HEK293 (cell line): ENCODE results near the gene MERTK.
A peak's percentile ranks its signal among the peaks of the same experiment; 100 is the strongest.
"Not testable (repeated sequence)": the region's sequence is repeated elsewhere in the genome, so short reads cannot be mapped to it uniquely, and the experiment has no call there.

Experiments
- CTCF ChIA-PET: fragments of 350-600 bp; formaldehyde crosslinking; extraction: SDS; loops from one replicate; lab custom pipeline; 2021; ENCODE audit warnings: antibody characterized with exemption; lab: Yijun Ruan, JAX
- POLR2A ChIA-PET: fragments of 300-600 bp; formaldehyde crosslinking; extraction: SDS; loops from one replicate; lab custom pipeline; 2020; ENCODE audit warnings: antibody characterized with exemption, inconsistent platforms; lab: Yijun Ruan, JAX
- H3K27ac ChIP-seq: fragments of 200-500 bp; sonication (Bioruptor generic); 2 replicates; pipeline ENCODE4 v1.5.1; 2014; ENCODE audit warnings: low read depth, low read length, control low read depth, inconsistent platforms; ENCODE audit errors: extremely low read depth
- H3K36me3 ChIP-seq, 2 experiments: fragments of 200-500 bp in 1 of 2; sonication (Bioruptor generic) in 1 of 2; 1 replicate in 1 of 2; 2 replicates in 1 of 2; pipeline ENCODE4 v1.5.1; 2014 to 2017; ENCODE audit warnings: inconsistent platforms in 2 of 2, low read length in 2 of 2; ENCODE audit not compliant: control insufficient read depth in 2 of 2, insufficient read depth in 1 of 2
- H3K4me1 ChIP-seq: fragments of 200-500 bp; sonication (Bioruptor generic); 2 replicates; pipeline ENCODE4 v1.5.1; 2014; ENCODE audit warnings: mild to moderate bottlenecking, low read length, inconsistent platforms; ENCODE audit not compliant: control insufficient read depth, insufficient read depth
- H3K4me3 ChIP-seq: 2 replicates; pipeline ENCODE4 v1.5.1; 2011; ENCODE audit warnings: low read depth, mild to moderate bottlenecking, control low read depth, low read length, moderate library complexity
- H3K9me3 ChIP-seq: fragments of 200-500 bp; sonication (Bioruptor generic); 2 replicates; pipeline ENCODE4 v1.5.1; 2014; ENCODE audit warnings: low read depth, low read length, inconsistent platforms; ENCODE audit not compliant: control insufficient read depth, insufficient read depth
- FEZF1 ChIP-seq: fragments of 450-650 bp; formaldehyde crosslinking; IDR thresholded peaks from 2 replicates; pipeline ENCODE4 v1.5.1; 2016; ENCODE audit warnings: missing biosample characterization, missing genetic modification characterization
- KLF16 ChIP-seq: fragments of 450-650 bp; formaldehyde crosslinking; IDR thresholded peaks from 2 replicates; pipeline ENCODE4 v1.5.1; 2017; ENCODE audit warnings: missing biosample characterization, missing genetic modification characterization
- KLF9 ChIP-seq: fragments of 450-650 bp; formaldehyde crosslinking; IDR thresholded peaks from 2 replicates; pipeline ENCODE4 v1.5.1; 2016; ENCODE audit warnings: missing biosample characterization, missing genetic modification characterization, low read depth
- SP2 ChIP-seq: fragments of 450-650 bp; formaldehyde crosslinking; IDR thresholded peaks from 2 replicates; pipeline ENCODE4 v1.5.1; 2016; ENCODE audit warnings: missing biosample characterization, missing genetic modification characterization
- SP7 ChIP-seq: fragments of 450-650 bp; formaldehyde crosslinking; IDR thresholded peaks from 2 replicates; pipeline ENCODE4 v1.5.1; 2016; ENCODE audit warnings: missing biosample characterization, missing genetic modification characterization
- YY2 ChIP-seq: fragments of 450-650 bp; formaldehyde crosslinking; IDR thresholded peaks from 2 replicates; pipeline ENCODE4 v1.5.1; 2016; ENCODE audit warnings: missing biosample characterization, missing genetic modification characterization
- ZBTB10 ChIP-seq: fragments of 450-650 bp; formaldehyde crosslinking; IDR thresholded peaks from 2 replicates; pipeline ENCODE4 v1.5.1; 2016; ENCODE audit warnings: missing biosample characterization, missing genetic modification characterization
- ZBTB49 ChIP-seq: fragments of 450-650 bp; formaldehyde crosslinking; IDR thresholded peaks from 2 replicates; pipeline ENCODE4 v1.5.1; 2016; ENCODE audit warnings: missing biosample characterization, missing genetic modification characterization, low read depth
- ZNF366 ChIP-seq: fragments of 450-650 bp; formaldehyde crosslinking; conservative IDR thresholded peaks from 2 replicates; pipeline ENCODE4 v1.5.1; 2016; ENCODE audit warnings: missing biosample characterization, missing genetic modification characterization
- ZNF600 ChIP-seq: fragments of 450-650 bp; formaldehyde crosslinking; IDR thresholded peaks from 2 replicates; pipeline ENCODE4 v1.5.1; 2016; ENCODE audit warnings: missing biosample characterization, missing genetic modification characterization
- ZNF610 ChIP-seq: fragments of 450-650 bp; formaldehyde crosslinking; IDR thresholded peaks from 2 replicates; pipeline ENCODE4 v1.5.1; 2016; ENCODE audit warnings: missing biosample characterization, missing genetic modification characterization, borderline replicate concordance
- ZNF654 ChIP-seq: fragments of 450-650 bp; formaldehyde crosslinking; IDR thresholded peaks from 2 replicates; pipeline ENCODE4 v1.5.1; 2016; ENCODE audit warnings: low read depth, missing biosample characterization, missing genetic modification characterization
- ZNF660 ChIP-seq: fragments of 450-650 bp; IDR thresholded peaks from 2 replicates; pipeline ENCODE4 v1.5.1; 2018; ENCODE audit warnings: missing biosample characterization, mild to moderate bottlenecking, missing genetic modification characterization

The MERTK gene

GRCh38 chr2:111850646-111851045 lies 47.8 kb upstream of the MERTK start:
- H3K27ac ChIP-seq, H3K4me3 ChIP-seq, H3K4me1 ChIP-seq, POLR2A ChIA-PET, H3K9me3 ChIP-seq: not testable (repeated sequence)
- CTCF ChIA-PET: interaction anchor here (0.6 kb wide), 1 partner anchor 360 kb away, joined by 4 read pairs; no protein-coding TSS in a partner anchor
- H3K36me3 ChIP-seq: peaks cover 0 to 18% of the 10 kb centered on the region in 2 experiments; a peak in 2 of 3 replicates
- TF ChIP-seq ZNF654: peak; percentile 23

- POLR2A ChIA-PET, H3K4me3 ChIP-seq, H3K4me1 ChIP-seq, H3K27ac ChIP-seq, H3K9me3 ChIP-seq: not testable (repeated sequence)
- CTCF ChIA-PET: interaction anchor here (0.7 kb wide), 1 partner anchor 66 kb away, joined by 3 read pairs; no protein-coding TSS in a partner anchor
- H3K36me3 ChIP-seq: peaks cover 3 to 21% of the 10 kb centered on the region in 2 experiments; a peak in 2 of 3 replicates
Observed at GRCh38 chr2:111852544-111852943, 45.9 kb upstream of the MERTK start.

- CTCF ChIA-PET, H3K4me1 ChIP-seq, POLR2A ChIA-PET, H3K4me3 ChIP-seq, H3K27ac ChIP-seq, H3K9me3 ChIP-seq: not testable (repeated sequence)
- H3K36me3 ChIP-seq: peaks cover 3 to 28% of the 10 kb centered on the region in 2 experiments; a peak in 2 of 3 replicates
Observed at GRCh38 chr2:111860005-111860404, 38.4 kb upstream of the MERTK start.

GRCh38 chr2:111865124-111865523 lies 33.3 kb upstream of the MERTK start:
- CTCF ChIA-PET, H3K27ac ChIP-seq, H3K4me1 ChIP-seq, H3K9me3 ChIP-seq, H3K4me3 ChIP-seq, POLR2A ChIA-PET: not testable (repeated sequence)
- H3K36me3 ChIP-seq: peaks cover 8 to 40% of the 10 kb centered on the region in 2 experiments; a peak in 2 of 3 replicates

GRCh38 chr2:111872806-111873205 lies 25.6 kb upstream of the MERTK start:
- H3K4me3 ChIP-seq, H3K27ac ChIP-seq, POLR2A ChIA-PET, H3K9me3 ChIP-seq, H3K4me1 ChIP-seq: not testable (repeated sequence)
- CTCF ChIA-PET: interaction anchor here (0.8 kb wide), 1 partner anchor 175 kb away, joined by 3 read pairs; no protein-coding TSS in a partner anchor
- peaks cover 3 to 46% of the 10 kb centered on the region in 2 experiments for H3K36me3 ChIP-seq

- POLR2A ChIA-PET: interaction anchor here (0.6 to 1.9 kb wide), 4 partner anchors 9 to 767 kb away, joined by 3 to 15 read pairs (median 4); partner anchors contain the start of genes MERTK and TMEM87B
- H3K27ac ChIP-seq: peak within 1 kb of the TSS; percentile 91
- no peaks in the 10 kb centered on the region for H3K9me3 ChIP-seq
- H3K36me3 ChIP-seq: peaks cover 3 to 9% of the 10 kb centered on the region in 2 experiments; a peak in 2 of 3 replicates
- no peaks in the 10 kb centered on the region for H3K4me1 ChIP-seq
- CTCF ChIA-PET: interaction anchor here (0.5 to 1.8 kb wide), 4 partner anchors 16 to 168 kb away, joined by 3 to 8 read pairs (median 3); no protein-coding TSS in a partner anchor
- peak within 1 kb of the TSS; percentile 88 for H3K4me3 ChIP-seq
- TF ChIP-seq FEZF1 (tag by site-specific recombination): no peak
- 0 out of 2 replicates have a peak, but pooled peaks have one; percentile 16 for TF ChIP-seq KLF9 (tag by site-specific recombination)
- peak; percentile 91 for TF ChIP-seq YY2
- TF ChIP-seq ZBTB10 (tag by site-specific recombination): peak; percentile 53; the same call in 1 of the 2 replicates
- peak; percentile 49 for TF ChIP-seq SP7 (tag by site-specific recombination)
- TF ChIP-seq ZNF600 (tag by site-specific recombination): peak; percentile 36; the same call in 1 of the 2 replicates
- 0 out of 2 replicates have a peak, but pooled peaks have one; percentile 39 for TF ChIP-seq SP2 (tag by site-specific recombination)
- TF ChIP-seq KLF16 (tag by site-specific recombination): peak; percentile 51
- TF ChIP-seq ZNF660 (tag by site-specific recombination): 0 out of 2 replicates have a peak, but pooled peaks have one; percentile 31
- peak; percentile 23; the same call in 1 of the 2 replicates for TF ChIP-seq ZNF366 (tag by site-specific recombination)
- TF ChIP-seq ZNF610 (tag by site-specific recombination): no peak
- TF ChIP-seq ZBTB49 (tag by site-specific recombination): no peak
Observed at GRCh38 chr2:111883661-111884591, 14.5 kb upstream of the MERTK start, which contains the start of gene ANAPC1. ANAPC1 (minus strand) TSS chr2:111884193; CDS start chr2:111880825, 3,368 bp downstream.
